NCI-H2227 (cell line): ENCODE results near the gene SLCO4A1.

Experiments
- DNase-seq: peaks from one replicate; lab custom pipeline; 2025; ENCODE audit not compliant: unreplicated experiment; lab: John Stamatoyannopoulos, UW

Gene SLCO4A1

GRCh38 chr20:62606551-62607201 lies 35.6 kb upstream of the SLCO4A1 start:
- no peak for DNase-seq

- no peak for DNase-seq
Observed at GRCh38 chr20:62607366-62608217, 34.7 kb upstream of the SLCO4A1 start.

GRCh38 chr20:62608218-62608565 lies 34.1 kb upstream of the SLCO4A1 start:
- no peak for DNase-seq

- DNase-seq: no peak
Observed at GRCh38 chr20:62609279-62609720, 33.0 kb upstream of the SLCO4A1 start.

- DNase-seq: no peak
Observed at GRCh38 chr20:62609811-62610757, 32.2 kb upstream of the SLCO4A1 start.

GRCh38 chr20:62611012-62611411 lies 31.3 kb upstream of the SLCO4A1 start:
- DNase-seq: no peak

- DNase-seq: no peak
Observed at GRCh38 chr20:62611819-62612218, 30.5 kb upstream of the SLCO4A1 start.

DNA sequence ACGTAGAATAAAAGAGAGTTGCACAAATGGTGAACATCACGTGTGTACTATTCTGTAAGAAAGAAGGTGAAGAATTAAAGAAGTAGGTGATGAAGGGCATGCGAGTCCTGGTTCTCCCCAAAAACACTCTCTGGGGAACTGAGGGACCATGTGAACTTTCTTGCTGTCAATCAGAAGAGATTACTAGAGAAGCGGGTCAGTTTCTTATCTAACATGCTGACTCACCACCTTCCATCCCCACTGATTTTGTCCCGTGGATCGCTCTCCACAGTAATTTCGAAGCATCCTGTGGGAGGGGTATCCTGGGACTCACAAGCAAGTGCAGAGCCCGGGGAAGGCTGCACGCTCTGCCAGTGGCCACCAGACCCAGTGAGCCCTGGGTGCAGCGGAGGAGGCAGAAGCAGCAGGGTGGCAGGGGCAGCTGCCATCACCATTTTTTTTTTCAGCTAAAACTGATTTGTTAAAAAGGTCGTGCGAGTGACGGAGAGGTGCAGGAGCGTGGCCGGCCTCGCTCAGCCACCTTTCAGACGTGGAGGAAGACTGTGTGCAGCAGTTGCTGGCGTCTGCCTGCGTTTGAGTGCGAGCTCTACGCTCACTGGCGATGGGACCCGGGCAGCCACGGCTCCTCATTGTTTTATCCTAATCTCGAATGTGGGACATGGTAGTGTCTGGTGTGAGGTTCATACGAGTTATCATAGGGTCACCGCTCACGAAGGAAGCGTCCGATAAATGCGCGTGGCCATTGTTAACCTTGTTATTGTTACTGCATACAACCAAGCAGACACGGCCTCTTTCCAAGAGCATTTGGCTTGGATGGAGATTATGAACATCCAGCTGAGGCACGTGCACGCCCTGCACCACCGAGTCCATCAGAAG lies 28.0 kb upstream of the SLCO4A1 start:
- no peak for DNase-seq

DNA sequence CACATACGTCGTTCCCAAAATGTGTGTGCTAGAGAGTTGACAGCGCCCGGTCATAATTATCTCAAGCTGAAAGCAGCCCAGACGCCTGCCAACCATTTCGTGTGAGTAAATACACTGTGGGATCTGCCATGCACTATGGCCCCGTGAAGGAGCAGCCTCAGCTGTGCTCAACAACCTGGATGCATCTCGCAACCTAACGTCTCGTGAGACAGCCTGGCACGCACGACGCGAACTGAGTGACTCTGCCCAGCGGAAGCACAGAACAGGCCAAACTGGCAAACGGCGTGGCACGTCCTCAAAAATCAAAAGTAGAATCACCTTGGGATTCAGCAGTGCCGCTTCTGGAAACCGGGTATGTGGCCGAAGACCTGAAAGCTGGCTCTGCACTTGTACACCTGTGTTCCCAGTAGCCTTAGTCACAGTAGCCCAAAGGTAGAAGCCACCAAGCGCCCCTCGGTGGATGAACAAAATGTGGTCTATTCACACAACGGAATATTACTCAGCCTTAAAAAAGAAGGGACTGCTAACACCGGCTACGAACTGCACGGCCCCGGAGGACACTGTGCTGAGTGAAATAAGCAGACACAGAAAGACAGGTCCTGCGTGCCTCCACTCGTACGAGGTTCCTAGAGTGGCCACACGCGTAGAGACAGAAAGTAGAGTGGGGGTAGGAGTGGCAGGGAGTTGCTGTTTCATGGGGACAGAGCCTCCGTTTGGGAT lies 27.2 kb upstream of the SLCO4A1 start:
- DNase-seq: no peak

DNA sequence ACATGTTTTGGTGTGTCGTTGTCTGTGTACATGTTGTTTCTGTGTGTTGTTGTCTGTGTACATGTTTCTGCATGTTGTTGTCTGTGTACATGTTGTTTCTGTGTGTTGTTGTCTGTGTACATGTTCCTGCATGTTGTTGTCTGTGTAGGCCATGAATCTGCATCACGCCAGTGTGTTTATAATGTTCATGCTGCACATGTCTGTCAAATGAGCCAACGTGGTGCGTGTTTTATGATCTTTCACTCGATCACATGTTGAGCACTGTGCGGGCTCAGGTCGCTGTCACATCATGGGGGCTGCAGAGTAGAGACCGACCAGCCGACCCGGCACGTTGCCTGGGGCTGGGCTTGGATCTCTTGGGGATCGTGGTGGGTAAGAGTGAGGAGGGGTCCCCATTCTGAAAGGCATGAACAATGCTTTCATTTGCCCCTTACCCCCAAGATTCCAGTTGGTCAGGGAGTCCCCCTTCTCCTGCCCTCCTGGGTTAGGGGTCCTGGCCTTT lies 26.5 kb upstream of the SLCO4A1 start:
- DNase-seq: no peak

DNA sequence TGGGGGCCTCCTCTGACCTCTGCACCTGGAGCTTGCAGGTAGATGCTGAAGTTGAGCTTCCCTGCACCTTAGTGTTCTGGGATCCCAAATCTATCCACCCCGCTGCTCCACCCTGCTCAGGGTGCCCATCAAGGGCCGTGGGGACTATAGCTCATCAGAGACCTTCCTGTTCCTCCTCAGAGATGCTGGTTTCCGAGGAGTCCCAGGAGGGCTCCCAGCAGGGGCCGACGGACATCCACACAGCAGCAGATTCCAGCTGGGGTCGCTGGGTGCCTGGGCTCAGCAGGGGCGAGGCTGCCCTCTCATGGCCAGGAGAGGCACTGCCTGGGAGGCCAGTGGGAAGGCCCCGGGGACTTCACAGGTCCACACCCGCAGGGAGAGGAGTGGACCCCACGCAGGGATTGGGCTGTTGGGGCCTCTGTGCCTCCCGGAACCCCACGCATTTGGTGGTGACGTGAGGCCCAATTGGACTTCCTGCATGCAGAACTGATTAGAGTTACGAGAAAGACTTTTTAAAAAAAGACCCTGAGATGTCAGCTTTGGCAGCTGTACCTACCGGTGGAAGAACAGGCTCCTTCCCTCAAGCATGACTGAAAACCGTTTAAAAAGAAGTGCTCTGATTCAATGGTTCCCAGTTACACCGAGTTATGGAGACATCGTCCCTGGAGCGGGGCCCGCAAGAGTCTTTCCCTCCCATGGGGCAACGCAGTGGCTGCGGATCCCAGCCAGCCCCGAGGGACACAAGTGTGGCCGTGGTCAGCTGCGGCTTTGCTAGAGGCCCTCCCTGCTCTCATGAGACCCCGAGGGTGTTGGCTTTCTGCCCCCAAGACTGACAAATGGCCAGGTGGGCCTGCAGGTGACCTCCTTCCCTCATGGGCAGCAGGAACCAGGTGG lies 25.3 kb upstream of the SLCO4A1 start:
- DNase-seq: peak; percentile 69

- DNase-seq: no peak
Observed at GRCh38 chr20:62617711-62618483, 24.4 kb upstream of the SLCO4A1 start.

DNA sequence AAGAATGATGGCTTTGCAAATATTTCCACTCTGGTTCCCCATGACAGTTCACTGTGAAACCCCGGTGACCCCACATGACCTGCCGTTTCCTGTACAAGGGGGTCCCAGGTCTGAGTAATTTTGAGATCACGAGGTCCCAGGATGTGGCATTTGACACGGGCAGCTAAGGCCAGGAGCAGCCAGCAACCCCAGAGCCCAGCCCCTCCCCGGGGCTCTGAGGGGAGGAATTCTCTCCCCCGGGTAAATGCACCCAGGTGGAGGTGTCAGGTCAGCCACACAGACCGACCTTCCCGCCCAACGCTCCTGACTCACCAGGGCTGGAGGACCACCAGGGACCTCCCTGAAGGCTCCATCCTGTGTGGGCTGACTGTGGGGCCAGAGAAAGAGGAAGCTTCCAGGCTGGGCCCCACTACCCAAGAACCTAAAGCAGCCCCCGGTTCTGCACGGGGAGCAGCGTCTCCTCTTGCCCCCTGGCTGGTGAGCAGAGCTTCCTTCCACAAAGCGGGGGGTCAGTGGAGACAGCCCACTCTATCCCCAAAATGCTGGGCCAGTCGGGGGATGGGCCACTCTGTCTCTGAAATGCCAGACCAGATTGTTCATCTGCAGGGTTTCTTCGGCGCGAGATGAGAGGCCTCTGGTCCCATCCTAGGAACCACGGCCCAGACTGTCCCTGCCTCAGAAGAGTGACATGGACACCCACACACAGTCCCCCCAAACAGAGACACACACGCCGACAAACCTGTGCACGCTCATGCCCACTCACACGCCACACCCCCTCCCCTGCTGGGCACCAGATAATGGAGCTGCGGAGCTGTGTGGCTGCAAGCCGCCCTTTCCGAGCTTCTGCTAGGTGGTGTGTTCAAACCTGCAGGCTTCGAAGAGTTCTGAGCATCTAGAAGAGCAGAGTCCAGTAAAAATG lies 23.4 kb upstream of the SLCO4A1 start:
- DNase-seq: no peak

GRCh38 chr20:62620625-62621024 lies 21.7 kb upstream of the SLCO4A1 start:
- DNase-seq: no peak

- no peak for DNase-seq
Observed at GRCh38 chr20:62621251-62622110, 20.8 kb upstream of the SLCO4A1 start.
